Esophagus mucosa (tissue), 1 donor: Measurements from ENCODE around the gene TPMT. TPM values are rescaled to one million over a fixed set of nuclear protein-coding genes. Genes with fewer than 3 reads are reported as not detected.
"Not testable (repeated sequence)": the region's sequence is repeated elsewhere in the genome, so short reads cannot be mapped to it uniquely, and the experiment has no call there.

Experiments used
- ATAC-seq: fragments of 200-7000 bp; cut with Tn5 transposase; one replicate; pipeline ENCODE4 v1.9.1; 2020
- total RNA-seq: library from RNA; stranded (reverse); gene quantifications from one replicate; pipeline ENCODE4 v1.2.4, GENCODE V29; 2023
- donor health status: DM: yes; HTN: yes; CAD: no.

TPMT gene
- total RNA-seq, 1 donor from 2014 or later = 8.4 TPM

GRCh38 chr6:18155150-18155863, 430 bp upstream of the TPMT start, which contains the start of gene KDM1B:
Gene KDM1B, plus strand, starts transcription at chr6:18155422. Its CDS starts 4,474 bp downstream, at chr6:18159896.
- ATAC-seq = peak; percentile 98

- no peak for ATAC-seq
Observed at GRCh38 chr6:18153311-18153703, 1.6 kb downstream of the TPMT start.

GRCh38 chr6:18151801-18152200, 3.1 kb downstream of the TPMT start:
- no peak for ATAC-seq

GRCh38 chr6:18151391-18151790, 3.5 kb downstream of the TPMT start:
- not testable (repeated sequence) for ATAC-seq

GRCh38 chr6:18148304-18149025, 6.4 kb downstream of the TPMT start:
- peak; percentile 85 for ATAC-seq

GRCh38 chr6:18147616-18148015, 7.3 kb downstream of the TPMT start:
- no peak for ATAC-seq

- peak; percentile 24 for ATAC-seq
Observed at GRCh38 chr6:18147160-18147559, 7.7 kb downstream of the TPMT start.

- ATAC-seq = no peak
Observed at GRCh38 chr6:18142591-18142861, 12.4 kb downstream of the TPMT start.

GRCh38 chr6:18141805-18142590, 12.9 kb downstream of the TPMT start:
- no peak for ATAC-seq

- no peak for ATAC-seq
Observed at GRCh38 chr6:18139935-18140621, 14.8 kb downstream of the TPMT start.

GRCh38 chr6:18138906-18139305, 16.0 kb downstream of the TPMT start:
- ATAC-seq = no peak

GRCh38 chr6:18136260-18136659, 18.6 kb downstream of the TPMT start:
- ATAC-seq = no peak

- no peak for ATAC-seq
Observed at GRCh38 chr6:18135171-18135570, 19.7 kb downstream of the TPMT start.

- no peak for ATAC-seq
Observed at GRCh38 chr6:18132346-18132745, 22.5 kb downstream of the TPMT start.

- ATAC-seq = no peak
Observed at GRCh38 chr6:18126121-18126520, 28.8 kb downstream of the TPMT start.

- peak; percentile 100 for ATAC-seq
Observed at GRCh38 chr6:18122128-18123093, 32.5 kb downstream of the TPMT start, which contains the start of gene NHLRC1. Gene NHLRC1, minus strand, starts transcription at chr6:18122677. Its CDS starts 71 bp downstream, at chr6:18122606.

- ATAC-seq = no peak
Observed at GRCh38 chr6:18121580-18122127, 33.2 kb downstream of the TPMT start.

GRCh38 chr6:18119236-18119635, 35.6 kb downstream of the TPMT start:
- ATAC-seq = no peak

GRCh38 chr6:18118330-18118729, 36.5 kb downstream of the TPMT start:
- ATAC-seq = no peak

- ATAC-seq = no peak
Observed at GRCh38 chr6:18117136-18117535, 37.7 kb downstream of the TPMT start.

GRCh38 chr6:18115356-18115755, 39.5 kb downstream of the TPMT start:
- no peak for ATAC-seq
